Breast epithelium (tissue), 4 donors: ENCODE data around the gene NR2F1-AS1. TPM values are rescaled to one million over a fixed set of nuclear protein-coding genes. Genes with fewer than 3 reads are reported as not detected.

Experiments used
- DNase-seq, 2 donors: peaks; one replicate each; pipeline ENCODE4 v3.0.0-alpha.2; 2019; ENCODE audit warnings: low spot score in 2 of 2
- H3K27ac ChIP-seq, 2 donors: fragments of 200-600 bp; sonication (generic) in 1 of 2; one replicate each; pipeline ENCODE4 v1.5.1; 2016 to 2019; ENCODE audit warnings: mild to moderate bottlenecking in 1 of 2
- H3K27me3 ChIP-seq, 2 donors: fragments of 200-600 bp; sonication (generic) in 1 of 2; one replicate each; pipeline versions ENCODE4 v1.5.1 to v1.6.0; 2017 to 2019; ENCODE audit warnings: control low read depth in 1 of 2, mild to moderate bottlenecking in 1 of 2
- H3K36me3 ChIP-seq: fragments of 200-600 bp; one replicate; pipeline ENCODE4 v1.5.1; 2019
- H3K4me1 ChIP-seq, 2 donors: fragments of 200-600 bp; sonication (generic); one replicate each; pipeline ENCODE4 v1.5.1; 2016 to 2019; ENCODE audit warnings: control low read depth in 1 of 2
- H3K4me3 ChIP-seq, 3 donors: fragments of 200-600 bp; sonication (generic); 1 replicate in 2 of 3; 2 replicates in 1 of 3; pipeline ENCODE4 v1.5.1; 2016 to 2019; ENCODE audit warnings: mild to moderate bottlenecking in 3 of 3, moderate library complexity in 2 of 3
- H3K9me3 ChIP-seq, 2 donors: fragments of 200-600 bp; sonication (generic) in 1 of 2; one replicate each; pipeline ENCODE4 v1.5.1; 2016 to 2019; ENCODE audit warnings: control low read depth in 1 of 2
- CTCF ChIP-seq, 3 donors: fragments of 450-650 bp; IDR thresholded peaks; one replicate each; pipeline ENCODE4 v1.5.1; 2016 to 2017; ENCODE audit warnings: antibody characterized with exemption in 3 of 3, mild to moderate bottlenecking in 3 of 3, moderate library complexity in 3 of 3
- POLR2A ChIP-seq: fragments of 450-650 bp; IDR thresholded peaks from one replicate; pipeline ENCODE4 v1.6.1; 2016; ENCODE audit warnings: antibody characterized with exemption, mild to moderate bottlenecking, moderate library complexity
- POLR2AphosphoS5 ChIP-seq, 3 donors: sonication (generic); formaldehyde crosslinking; IDR thresholded peaks; one replicate each; pipeline ENCODE4 v1.6.1; 2017; ENCODE audit warnings: antibody characterized with exemption in 3 of 3
- intact Hi-C: fragments of 100-400 bp; cut with DNase I; formaldehyde crosslinking; loops from one replicate; pipeline ENCODE4 v1.15.1; 2023; ENCODE audit warnings: low total_unique reads
- total RNA-seq, 3 donors: library from RNA; depleted of rRNA; stranded (reverse); fragments of >200 nt; gene quantifications; one replicate each; pipeline ENCODE4 v1.1.0, GENCODE V29; 2016

The NR2F1-AS1 gene
- total RNA-seq: 10 to 100 TPM in 2 of 3 donors, 1 to 10 TPM in 1; 7.0 to 17.4 (median 15.2) TPM

- H3K27ac ChIP-seq: peak within 1 kb of the TSS; percentile 84 to 94
- peaks cover 8 to 56% of the 10 kb centered on the region in 2 donors for H3K27me3 ChIP-seq
- H3K36me3 ChIP-seq: no peaks in the 10 kb centered on the region
- H3K4me3 ChIP-seq: peak within 1 kb of the TSS; percentile 57 to 75 (median 63)
- intact Hi-C loops: no loop called here
- peaks cover 0 to 7% of the 10 kb centered on the region in 2 donors for H3K4me1 ChIP-seq
- no peaks in the 10 kb centered on the region for H3K9me3 ChIP-seq
- no peak for TF ChIP-seq POLR2A
- TF ChIP-seq CTCF (IDR thresholded peaks at IDR 0.05): no peak
- no peak for TF ChIP-seq POLR2AphosphoS5 (IDR thresholded peaks at IDR 0.05)
- no peak for DNase-seq
Observed at GRCh38 chr5:93580927-93581445, at the start of gene NR2F1-AS1. Gene NR2F1-AS1, minus strand, starts transcription at chr5:93581219.

GRCh38 chr5:93626801-93627200 is 45.8 kb upstream of the NR2F1-AS1 start:
- intact Hi-C loops: no loop called here

GRCh38 chr5:93623153-93623552 is 42.1 kb upstream of the NR2F1-AS1 start:
- Histone ChIP-seq H3K4me3 (no peak overlapping the region), H3K4me1 (no peaks in the 10 kb centered on the region), H3K9me3 (no peaks in the 10 kb centered on the region), H3K27me3 (no peaks in the 10 kb centered on the region), H3K27ac (no peak overlapping the region), H3K36me3 (no peaks in the 10 kb centered on the region)
- DNase-seq: no peak
- intact Hi-C loops: no loop called here
- TF ChIP-seq CTCF (IDR thresholded peaks at IDR 0.05) (no peak), POLR2A (no peak), POLR2AphosphoS5 (IDR thresholded peaks at IDR 0.05) (no peak)

More at GRCh38 chr5:93626801-93627200, 45.8 kb upstream of the NR2F1-AS1 start:
- Histone ChIP-seq H3K27me3 (no peaks in the 10 kb centered on the region), H3K9me3 (no peaks in the 10 kb centered on the region), H3K4me3 (no peak overlapping the region), H3K27ac (no peak overlapping the region), H3K4me1 (no peaks in the 10 kb centered on the region), H3K36me3 (no peaks in the 10 kb centered on the region)
- TF ChIP-seq POLR2A (no peak), CTCF (IDR thresholded peaks at IDR 0.05) (no peak), POLR2AphosphoS5 (IDR thresholded peaks at IDR 0.05) (no peak)
- no peak for DNase-seq

GRCh38 chr5:93622240-93622885 is 41.3 kb upstream of the NR2F1-AS1 start:
- no peaks in the 10 kb centered on the region for H3K4me1 ChIP-seq
- peak overlapping the region; percentile 75 to 91 for H3K27ac ChIP-seq
- TF ChIP-seq POLR2AphosphoS5 (IDR thresholded peaks at IDR 0.05) (no peak), POLR2A (no peak), CTCF (IDR thresholded peaks at IDR 0.05) (no peak)
- no peaks in the 10 kb centered on the region for H3K27me3 ChIP-seq
- intact Hi-C loops: no loop called here
- H3K9me3 ChIP-seq: no peaks in the 10 kb centered on the region
- H3K36me3 ChIP-seq: no peaks in the 10 kb centered on the region
- DNase-seq: no peak
- H3K4me3 ChIP-seq: peak overlapping the region in 2 of 3 donors; percentile 61 to 88

- Histone ChIP-seq H3K27me3 (no peaks in the 10 kb centered on the region), H3K27ac (peak overlapping the region; percentile 75 to 91), H3K36me3 (no peaks in the 10 kb centered on the region), H3K4me1 (no peaks in the 10 kb centered on the region), H3K9me3 (no peaks in the 10 kb centered on the region), H3K4me3 (peak overlapping the region; percentile 48 to 88 (median 61))
- intact Hi-C loops: no loop called here
- peak; percentile 13 to 62 (median 57) for TF ChIP-seq POLR2AphosphoS5 (IDR thresholded peaks at IDR 0.05)
- peak; percentile 50 for TF ChIP-seq POLR2A
- no peak for TF ChIP-seq CTCF (IDR thresholded peaks at IDR 0.05)
- DNase-seq: peak; percentile 36 to 68
Observed at GRCh38 chr5:93621327-93621798, 40.3 kb upstream of the NR2F1-AS1 start.
